GM18907 (cell line): ENCODE data around the gene HEPACAM.

Experiments
- ATAC-seq: cut with Tn5 transposase; IDR thresholded peaks from one replicate; pipeline ENCODE4 v1.9.1; 2021; ENCODE audit warnings: mild to moderate bottlenecking, moderate library complexity; ENCODE audit not compliant: unreplicated experiment

Gene HEPACAM

GRCh38 chr11:124870430-124870829, 65.4 kb downstream of the HEPACAM start:
- no peak for ATAC-seq

GRCh38 chr11:124869856-124870387, 65.9 kb downstream of the HEPACAM start:
- ATAC-seq, result no peak

DNA sequence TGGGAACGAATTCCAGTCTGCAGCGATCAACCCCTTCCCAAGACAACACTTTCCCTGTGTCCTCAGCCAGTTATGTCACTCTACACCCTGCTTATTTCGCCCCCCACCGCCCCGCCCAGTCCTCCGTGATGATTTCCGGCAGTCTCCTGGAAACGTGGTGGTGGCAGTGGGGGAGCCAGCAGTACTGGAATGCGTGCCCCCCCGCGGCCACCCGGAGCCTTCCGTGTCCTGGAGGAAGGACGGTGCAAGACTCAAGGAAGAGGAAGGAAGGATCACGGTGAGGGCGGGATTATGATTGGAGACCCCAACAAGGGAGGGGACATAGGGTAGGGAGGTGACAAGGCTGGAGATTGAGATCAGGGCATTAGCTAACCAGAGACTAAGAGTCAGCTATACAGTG, 66.5 kb downstream of the HEPACAM start:
- no peak for ATAC-seq
